NCI-H748 treated with DMSO at 0.1 percent for 48 hours (cell line): ENCODE data around the gene FAU.

Source experiments
- DNase-seq: peaks from one replicate; lab custom pipeline; 2025; lab: John Stamatoyannopoulos, UW

The FAU gene

GRCh38 chr11:65107078-65107477 is 14.9 kb downstream of the FAU start:
- no peak for DNase-seq

DNA sequence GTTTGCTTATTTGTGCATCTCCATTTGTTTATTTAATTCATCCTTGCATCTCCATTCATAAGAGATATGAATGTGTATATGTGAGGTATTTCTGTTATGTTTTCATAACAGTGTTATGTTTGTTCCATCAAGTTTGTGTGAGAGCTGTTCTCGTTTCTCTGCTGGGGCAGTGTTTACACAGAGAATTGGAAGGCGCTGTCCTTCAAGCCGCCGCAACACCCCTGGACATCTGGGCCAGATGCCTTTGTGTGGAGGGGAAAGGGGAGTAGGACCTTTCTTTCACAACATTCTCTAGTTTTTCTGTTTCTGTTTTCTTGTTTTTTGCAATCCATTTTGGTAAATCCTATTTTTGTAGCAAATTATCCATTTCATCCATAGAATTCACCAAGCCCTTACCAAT is 17.3 kb downstream of the FAU start:
- no peak for DNase-seq

GRCh38 chr11:65103476-65103875 is 18.5 kb downstream of the FAU start:
- DNase-seq, result no peak

DNA sequence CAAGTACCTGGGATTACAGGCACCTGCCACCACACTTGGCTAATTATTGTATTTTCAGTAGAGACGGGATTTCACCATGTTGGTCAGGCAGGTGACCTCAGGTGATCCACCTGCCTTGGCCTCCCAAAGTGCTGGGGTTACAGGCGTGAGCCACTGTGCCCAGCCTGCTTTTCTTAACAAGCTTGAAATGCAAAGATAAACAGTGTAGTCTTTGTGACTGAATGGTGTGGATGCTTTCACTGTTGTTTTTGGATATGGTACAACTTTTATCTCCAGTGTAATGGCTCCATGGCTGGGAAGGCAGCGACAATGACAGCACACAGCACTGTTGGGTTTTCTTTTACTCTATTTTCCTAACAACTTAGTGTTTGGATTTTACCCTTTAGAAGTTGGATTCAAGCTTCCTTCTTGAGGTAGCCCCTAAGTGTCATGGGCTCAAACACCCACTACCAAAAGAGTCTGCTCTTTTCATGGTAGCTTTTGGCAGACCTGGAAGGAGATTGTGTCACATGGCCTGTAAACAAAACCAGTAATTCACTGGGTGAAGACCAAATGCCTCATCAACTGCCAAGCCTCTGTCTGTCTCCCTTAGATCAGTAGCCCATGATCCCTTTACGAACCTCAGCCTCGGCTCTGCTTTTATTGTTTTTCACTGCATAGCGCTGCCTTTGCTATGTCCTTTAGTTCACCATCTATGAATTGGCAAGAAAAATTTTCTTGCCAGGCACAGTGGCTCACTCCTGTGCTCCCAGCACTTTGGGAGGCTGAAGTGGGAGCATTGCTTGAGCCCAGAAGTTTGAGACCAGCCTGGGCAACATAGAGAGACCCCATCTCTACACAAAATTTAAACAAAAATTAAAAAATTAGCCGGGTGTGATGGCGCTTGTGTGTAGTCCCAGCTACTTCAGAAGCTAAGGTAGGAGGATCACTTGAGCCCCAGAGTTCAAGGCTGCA is 19.5 kb downstream of the FAU start:
- DNase-seq, result no peak

- no peak for DNase-seq
Observed at GRCh38 chr11:65100674-65101350, 21.1 kb downstream of the FAU start.

DNA sequence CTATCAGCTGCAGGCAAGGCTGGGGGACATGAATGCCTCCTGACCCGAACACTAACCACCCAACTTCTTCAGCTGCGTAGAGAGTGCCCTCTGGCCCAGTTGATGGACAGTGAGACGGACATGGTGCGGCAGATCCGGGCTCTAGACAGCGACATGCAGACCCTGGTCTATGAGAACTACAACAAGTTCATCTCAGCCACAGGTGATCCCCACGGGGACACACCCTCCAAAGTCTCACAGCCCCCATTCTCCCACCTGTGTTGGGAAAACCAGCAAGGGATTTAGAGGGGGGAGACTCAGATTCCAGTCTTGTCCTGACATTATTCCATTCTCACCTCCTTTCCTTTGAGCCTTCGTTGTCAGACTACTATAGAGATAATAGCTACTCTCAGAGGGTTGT is 25.0 kb downstream of the FAU start:
- no peak for DNase-seq

DNA sequence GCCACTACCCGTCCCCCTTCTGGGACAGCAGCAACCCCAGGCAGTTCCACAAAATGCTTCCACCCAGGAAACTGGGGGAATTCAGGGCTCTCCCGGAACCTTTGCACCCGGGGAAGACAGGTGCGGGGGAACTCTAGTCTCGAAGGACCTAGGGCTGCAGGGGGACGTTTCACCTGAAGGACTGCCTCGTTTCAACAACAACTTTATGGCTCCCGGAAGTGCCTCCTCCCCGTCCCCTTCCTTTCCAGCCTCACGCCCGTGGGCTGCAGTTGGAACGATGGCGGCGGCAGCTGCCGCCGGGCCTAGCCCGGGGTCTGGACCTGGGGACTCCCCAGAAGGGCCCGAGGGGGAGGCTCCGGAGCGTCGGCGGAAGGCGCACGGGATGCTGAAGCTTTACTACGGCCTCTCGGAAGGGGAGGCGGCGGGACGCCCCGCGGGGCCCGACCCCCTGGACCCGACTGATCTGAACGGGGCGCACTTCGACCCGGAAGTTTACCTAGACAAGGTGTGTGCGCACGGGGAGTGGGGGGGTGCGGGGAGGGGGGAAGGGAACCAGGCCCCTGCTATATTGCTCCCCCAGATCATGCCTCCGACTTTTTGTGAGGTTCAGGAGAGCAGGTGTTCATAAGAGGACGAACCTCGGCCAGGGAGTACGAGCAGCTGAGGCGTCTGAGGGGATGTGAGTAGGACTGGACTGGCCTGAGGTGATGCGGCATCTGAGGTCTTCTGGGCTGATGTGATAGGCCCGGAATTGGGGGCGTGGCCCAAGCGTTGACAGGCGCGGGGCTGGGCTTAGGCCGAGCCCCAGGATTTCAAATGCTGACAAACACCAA is 25.7 kb downstream of the FAU start, which contains the start of gene VPS51:
Gene VPS51 (plus strand): TSS at position 241 of the 833 bp plus-strand sequence. CDS start 37 bp downstream, at position 278.
- peak; percentile 76 for DNase-seq

GRCh38 chr11:65095427-65095826 is 26.5 kb downstream of the FAU start:
- no peak for DNase-seq

- DNase-seq, result no peak
Observed at GRCh38 chr11:65090628-65091027, 31.3 kb downstream of the FAU start.

DNA sequence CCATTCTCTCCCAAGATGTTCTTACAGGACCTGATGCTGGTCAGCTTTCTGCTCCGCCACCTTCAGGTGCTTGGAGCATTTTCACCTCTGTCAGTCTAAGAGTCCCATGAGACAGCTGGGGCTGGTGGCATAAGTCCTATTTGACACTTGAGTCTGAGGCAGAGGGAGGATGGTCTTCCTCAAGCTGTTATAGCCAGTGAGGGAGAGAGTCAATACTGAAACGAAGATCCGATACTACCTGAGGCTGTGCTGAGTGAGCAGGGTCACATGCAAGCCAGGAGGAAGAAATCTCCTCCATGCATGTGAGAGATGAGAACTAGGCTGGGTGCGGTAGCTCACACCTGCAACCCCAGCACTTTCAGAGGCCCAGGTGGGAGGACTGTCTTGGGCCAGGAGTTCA is 32.3 kb downstream of the FAU start:
- DNase-seq, result no peak

DNA sequence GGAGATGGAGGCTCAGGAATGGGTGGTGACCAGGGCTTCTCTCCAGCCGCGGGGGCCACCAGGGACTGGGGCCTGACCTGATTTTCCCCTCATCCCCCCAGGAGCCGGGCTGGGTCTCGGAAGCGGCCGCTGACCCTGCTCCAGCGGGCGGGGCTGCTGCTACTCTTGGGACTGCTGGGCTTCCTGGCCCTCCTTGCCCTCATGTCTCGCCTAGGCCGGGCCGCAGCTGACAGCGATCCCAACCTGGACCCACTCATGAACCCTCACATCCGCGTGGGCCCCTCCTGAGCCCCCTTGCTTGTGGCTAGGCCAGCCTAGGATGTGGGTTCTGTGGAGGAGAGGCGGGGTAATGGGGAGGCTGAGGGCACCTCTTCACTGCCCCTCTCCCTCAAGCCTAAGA is 34.1 kb downstream of the FAU start:
- DNase-seq, result no peak

DNA sequence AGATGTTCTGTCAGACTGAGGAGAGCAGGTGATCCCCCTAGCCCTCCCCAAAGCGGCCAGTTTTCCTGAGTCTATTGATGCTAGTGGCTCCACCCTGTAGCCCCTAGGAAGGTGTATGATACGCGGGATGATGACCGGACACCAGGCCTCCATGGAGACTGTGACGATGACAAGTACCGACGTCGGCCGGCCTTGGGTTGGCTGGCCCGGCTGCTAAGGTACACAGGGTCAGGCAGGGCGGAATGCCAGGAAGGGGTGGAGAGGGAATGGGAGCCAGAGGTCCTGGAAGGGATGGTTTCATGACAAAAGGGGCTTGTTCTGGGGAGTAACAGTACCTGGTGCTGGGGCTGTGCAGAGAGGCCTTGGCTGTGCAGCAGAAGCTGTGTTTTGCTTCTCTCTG is 34.7 kb downstream of the FAU start:
- no peak for DNase-seq

DNA sequence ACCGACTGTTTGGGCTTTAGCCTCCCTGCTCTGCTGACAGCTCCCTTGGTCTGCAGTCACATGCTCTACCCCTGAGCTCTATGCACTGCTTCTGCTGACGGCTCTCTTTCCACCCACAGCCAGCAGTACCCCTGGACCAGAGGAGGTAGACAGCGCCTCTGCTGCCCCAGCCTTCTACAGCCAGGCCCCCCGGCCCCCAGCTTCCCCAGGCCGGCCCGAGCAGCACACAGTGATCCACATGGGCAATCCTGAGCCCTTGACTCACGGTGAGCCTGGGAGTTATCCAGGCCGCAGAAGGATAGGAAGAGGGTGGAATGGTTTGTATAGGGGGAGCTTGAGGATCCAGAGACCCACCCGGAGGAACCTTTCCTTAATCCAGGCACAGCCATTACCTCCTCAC is 35.1 kb downstream of the FAU start:
- DNase-seq, result no peak

GRCh38 chr11:65085446-65085845 is 36.5 kb downstream of the FAU start:
- no peak for DNase-seq

DNA sequence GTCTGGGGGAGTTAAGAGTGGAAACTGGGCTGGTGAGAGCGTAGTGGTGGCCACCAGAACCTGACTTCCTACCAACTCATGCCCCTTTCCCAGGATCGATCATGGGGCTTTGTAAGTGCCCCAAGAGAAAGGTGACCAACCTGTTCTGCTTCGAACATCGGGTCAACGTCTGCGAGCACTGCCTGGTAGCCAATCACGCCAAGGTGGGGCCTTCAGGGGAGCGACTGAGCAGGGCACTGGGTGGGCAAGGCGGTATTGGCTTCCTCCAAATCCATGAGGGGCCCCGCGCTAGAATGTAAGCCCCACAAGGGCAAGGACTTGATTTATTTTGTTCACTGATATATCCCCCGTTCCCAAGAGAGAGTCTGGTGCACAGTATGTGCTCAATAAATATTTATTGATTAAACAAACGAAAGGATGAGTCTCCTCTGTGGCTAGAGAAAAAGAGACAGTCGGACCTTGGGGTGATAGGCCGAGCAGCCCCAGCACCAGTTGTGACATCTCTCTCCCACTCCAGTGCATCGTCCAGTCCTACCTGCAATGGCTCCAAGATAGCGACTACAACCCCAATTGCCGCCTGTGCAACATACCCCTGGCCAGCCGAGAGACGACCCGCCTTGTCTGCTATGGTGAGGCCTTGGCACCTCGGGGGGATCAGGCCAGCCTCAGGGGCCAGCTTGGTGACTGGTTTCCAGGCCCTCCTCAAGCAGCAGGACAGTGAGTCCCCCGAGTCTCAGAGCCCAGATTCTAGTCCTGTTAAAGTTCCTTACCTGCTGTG is 37.1 kb downstream of the FAU start:
- no peak for DNase-seq

GRCh38 chr11:65083834-65084597 is 37.9 kb downstream of the FAU start, which contains the start of the genes CDCA5 and ZFPL1:
Gene CDCA5 (minus strand): TSS chr11:65084040. CDS start chr11:65083978, 62 bp downstream.
Gene ZFPL1 (plus strand): TSS chr11:65084222. CDS start chr11:65084699, 477 bp downstream.
- peak; percentile 82 for DNase-seq

- no peak for DNase-seq
Observed at GRCh38 chr11:65083134-65083833, 38.6 kb downstream of the FAU start.

- no peak for DNase-seq
Observed at GRCh38 chr11:65078786-65079342, 43.1 kb downstream of the FAU start.

DNA sequence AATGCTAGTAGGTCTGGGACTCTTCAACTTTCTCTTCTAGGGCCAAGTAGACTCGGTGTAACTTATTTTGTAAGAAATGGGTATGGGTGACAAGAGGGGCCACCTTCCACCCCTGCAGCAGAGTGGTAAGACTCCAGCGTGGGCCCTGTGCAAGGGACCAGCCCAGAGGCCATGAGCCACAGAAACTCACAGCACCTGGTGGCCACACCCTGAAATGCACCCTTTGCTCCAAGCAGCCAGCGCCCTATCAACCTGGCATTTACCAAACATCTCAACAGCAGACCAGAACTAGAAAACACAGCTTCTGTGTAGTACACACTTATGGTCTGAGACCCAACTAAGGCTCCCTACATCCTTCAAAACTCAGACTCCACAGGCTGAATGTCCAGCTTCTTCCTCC is 43.8 kb downstream of the FAU start:
- no peak for DNase-seq

DNA sequence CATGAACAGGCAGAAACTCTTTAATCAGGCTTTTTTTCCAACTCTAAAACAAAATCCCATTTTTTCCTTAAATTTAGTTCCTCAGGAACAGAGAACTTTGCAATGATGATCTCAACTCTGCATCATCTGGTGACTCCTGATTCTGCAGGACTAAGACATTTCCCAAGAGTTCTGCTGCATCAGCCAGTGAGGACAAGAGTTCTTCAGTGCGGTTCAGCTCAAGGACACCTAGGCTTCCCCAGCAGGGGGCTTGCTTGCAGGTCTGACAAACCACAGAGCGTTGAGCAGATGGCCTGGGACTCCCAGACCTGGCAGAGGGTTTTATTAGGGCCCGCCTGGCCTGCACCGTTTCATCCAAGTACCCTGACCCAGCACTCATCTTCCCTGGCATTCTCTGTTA is 44.5 kb downstream of the FAU start:
- DNase-seq, result no peak
